Vagina (tissue), 2 donors: ENCODE measurements around the gene MAP2K5.

Source experiments
- CTCF ChIP-seq, 3 experiments: fragments of 450-650 bp in 2 of 3; fragments of 200-600 bp in 1 of 3; sonication (generic) in 1 of 3; IDR thresholded peaks; one replicate each; pipeline ENCODE4 v1.5.1; 2017 to 2019; ENCODE audit warnings: antibody characterized with exemption in 3 of 3, mild to moderate bottlenecking in 2 of 3, moderate library complexity in 2 of 3
- POLR2AphosphoS5 ChIP-seq, 2 donors: sonication (generic); formaldehyde crosslinking; IDR thresholded peaks; one replicate each; pipeline ENCODE4 v1.9.0; 2017; ENCODE audit warnings: antibody characterized with exemption in 2 of 2, mild to moderate bottlenecking in 2 of 2, low read depth in 1 of 2; ENCODE audit not compliant: insufficient read depth in 1 of 2

- TF ChIP-seq POLR2AphosphoS5 (IDR thresholded peaks at IDR 0.05; ENCODE audit: insufficient read depth in 1 of 2, low read depth in 1 of 2), result no peak
- no peak for TF ChIP-seq CTCF (IDR thresholded peaks at IDR 0.05)
These were observed 274.2 kb downstream of the MAP2K5 start for GRCh38 chr15:67816668-67817067.
